ENCODE data around the gene MIB2.
A peak's percentile ranks its signal among the peaks of the same experiment; 100 is the strongest.
"Not testable (repeated sequence)": the region's sequence is repeated elsewhere in the genome, so short reads cannot be mapped to it uniquely, and the experiment has no call there.

Gene MIB2

GRCh38 chr1:1628754-1629429, 13.6 kb downstream of the MIB2 start:
- DNase-seq = no peak

- DNase-seq = no peak
These were observed 14.3 kb downstream of the MIB2 start for GRCh38 chr1:1629430-1630190.

DNA sequence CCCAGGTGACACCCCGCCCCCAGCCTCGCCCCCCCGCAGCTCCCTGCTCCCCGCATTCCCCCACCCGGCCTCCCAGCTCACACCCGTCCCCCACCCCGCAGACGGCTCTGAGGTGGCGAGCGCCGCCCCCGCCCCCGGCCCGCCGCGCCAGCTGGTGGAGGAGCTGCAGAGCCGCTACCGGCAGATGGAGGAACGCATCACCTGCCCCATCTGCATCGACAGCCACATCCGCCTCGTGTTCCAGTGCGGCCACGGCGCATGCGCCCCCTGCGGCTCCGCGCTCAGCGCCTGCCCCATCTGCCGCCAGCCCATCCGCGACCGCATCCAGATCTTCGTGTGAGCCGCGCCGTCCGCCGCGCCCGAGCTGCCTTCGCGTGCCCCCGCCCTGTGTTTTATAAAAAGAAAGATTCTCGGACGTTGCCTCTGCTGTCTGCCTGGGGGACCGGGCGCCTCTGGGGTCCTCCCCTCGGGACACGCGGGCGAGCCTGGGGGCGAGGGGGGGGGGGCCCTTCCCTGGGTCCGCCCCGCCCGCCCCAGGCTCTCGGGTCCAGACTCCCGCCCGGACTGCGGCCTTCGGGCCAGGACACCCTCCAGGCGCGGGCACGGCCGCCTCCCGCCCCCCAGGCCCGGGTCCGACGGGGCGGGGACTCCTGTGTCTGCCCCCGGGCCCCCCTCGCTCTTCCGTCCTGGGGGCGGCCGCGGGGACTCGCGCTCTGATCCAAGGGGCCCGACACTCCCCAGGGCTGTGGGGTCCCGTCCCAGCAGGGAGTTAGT, 15.1 kb downstream of the MIB2 start:
- no peak for DNase-seq

- no peak for DNase-seq
These were observed 15.9 kb downstream of the MIB2 start for GRCh38 chr1:1630965-1631781.

DNA sequence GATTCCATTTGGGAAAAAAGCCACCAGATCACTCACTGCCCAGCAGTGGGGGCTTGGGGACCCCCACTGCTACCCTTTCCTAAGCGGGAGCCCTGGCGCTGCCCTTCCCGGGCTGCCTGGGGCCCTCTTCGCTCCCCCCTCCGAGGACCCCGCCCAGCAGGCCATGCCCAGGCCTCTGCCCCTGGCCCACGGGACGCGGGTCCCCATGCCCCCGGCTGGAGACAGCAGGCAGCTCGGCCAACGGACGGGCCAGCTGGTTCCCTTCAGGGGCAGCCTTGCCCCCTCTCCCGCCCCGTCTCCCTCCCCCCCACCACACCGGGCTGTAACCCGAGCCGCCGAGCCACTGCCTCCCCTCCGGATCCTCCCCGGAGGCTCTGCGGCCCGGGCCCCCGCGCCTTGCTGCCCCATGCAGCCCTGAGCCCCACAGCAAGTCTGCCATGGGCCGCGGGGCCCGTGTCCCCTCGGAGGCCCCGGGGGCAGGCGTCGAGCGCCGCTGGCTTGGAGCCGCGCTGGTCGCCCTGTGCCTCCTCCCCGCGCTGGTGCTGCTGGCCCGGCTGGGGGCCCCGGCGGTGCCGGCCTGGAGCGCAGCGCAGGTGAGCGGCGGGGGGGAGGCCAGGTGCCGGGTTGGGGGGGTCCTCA, 16.6 kb downstream of the MIB2 start, which contains the start of gene MMP23B:
Gene MMP23B (plus strand): TSS at position 392 of the 639 bp plus-strand sequence. CDS start 46 bp downstream, at position 438.
- no peak for DNase-seq

- not testable (repeated sequence) for DNase-seq
These were observed 18.1 kb downstream of the MIB2 start for GRCh38 chr1:1633409-1633808.

GRCh38 chr1:1634613-1635012, 19.3 kb downstream of the MIB2 start:
- DNase-seq = not testable (repeated sequence)

- DNase-seq = not testable (repeated sequence)
These were observed 21.6 kb downstream of the MIB2 start for GRCh38 chr1:1636621-1637478.

DNA sequence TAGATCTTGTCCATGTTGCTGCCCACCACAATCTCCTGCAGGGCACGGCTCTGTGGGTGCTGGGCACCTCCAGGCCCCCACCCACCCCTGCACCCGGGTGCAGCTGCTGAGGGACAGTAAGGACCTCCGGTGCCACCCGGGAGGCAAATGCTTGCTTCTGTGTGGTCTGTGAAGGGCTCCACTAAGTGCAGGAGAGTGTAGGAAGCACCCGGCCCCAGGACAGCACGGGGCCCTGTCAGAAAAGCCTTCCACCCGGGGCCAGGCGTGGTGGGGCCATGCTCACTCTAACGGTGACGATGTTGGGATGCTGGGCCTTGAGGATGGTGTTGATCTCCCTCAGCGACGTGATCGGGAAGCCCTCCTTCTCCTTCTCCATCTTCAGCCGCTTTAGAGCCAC, 22.2 kb downstream of the MIB2 start:
- DNase-seq = not testable (repeated sequence)

- DNase-seq = not testable (repeated sequence)
These were observed 23.2 kb downstream of the MIB2 start for GRCh38 chr1:1638528-1638927.

GRCh38 chr1:1639368-1639767, 24.1 kb downstream of the MIB2 start:
- not testable (repeated sequence) for DNase-seq

GRCh38 chr1:1640081-1640480, 24.8 kb downstream of the MIB2 start:
- not testable (repeated sequence) for DNase-seq

GRCh38 chr1:1640711-1641461, 25.6 kb downstream of the MIB2 start:
- not testable (repeated sequence) for DNase-seq

- DNase-seq = not testable (repeated sequence)
These were observed 31.0 kb downstream of the MIB2 start for GRCh38 chr1:1646326-1646725.

- not testable (repeated sequence) for DNase-seq
These were observed 32.4 kb downstream of the MIB2 start for GRCh38 chr1:1647567-1648241.

- not testable (repeated sequence) for DNase-seq
These were observed 33.0 kb downstream of the MIB2 start for GRCh38 chr1:1648265-1648664.

DNA sequence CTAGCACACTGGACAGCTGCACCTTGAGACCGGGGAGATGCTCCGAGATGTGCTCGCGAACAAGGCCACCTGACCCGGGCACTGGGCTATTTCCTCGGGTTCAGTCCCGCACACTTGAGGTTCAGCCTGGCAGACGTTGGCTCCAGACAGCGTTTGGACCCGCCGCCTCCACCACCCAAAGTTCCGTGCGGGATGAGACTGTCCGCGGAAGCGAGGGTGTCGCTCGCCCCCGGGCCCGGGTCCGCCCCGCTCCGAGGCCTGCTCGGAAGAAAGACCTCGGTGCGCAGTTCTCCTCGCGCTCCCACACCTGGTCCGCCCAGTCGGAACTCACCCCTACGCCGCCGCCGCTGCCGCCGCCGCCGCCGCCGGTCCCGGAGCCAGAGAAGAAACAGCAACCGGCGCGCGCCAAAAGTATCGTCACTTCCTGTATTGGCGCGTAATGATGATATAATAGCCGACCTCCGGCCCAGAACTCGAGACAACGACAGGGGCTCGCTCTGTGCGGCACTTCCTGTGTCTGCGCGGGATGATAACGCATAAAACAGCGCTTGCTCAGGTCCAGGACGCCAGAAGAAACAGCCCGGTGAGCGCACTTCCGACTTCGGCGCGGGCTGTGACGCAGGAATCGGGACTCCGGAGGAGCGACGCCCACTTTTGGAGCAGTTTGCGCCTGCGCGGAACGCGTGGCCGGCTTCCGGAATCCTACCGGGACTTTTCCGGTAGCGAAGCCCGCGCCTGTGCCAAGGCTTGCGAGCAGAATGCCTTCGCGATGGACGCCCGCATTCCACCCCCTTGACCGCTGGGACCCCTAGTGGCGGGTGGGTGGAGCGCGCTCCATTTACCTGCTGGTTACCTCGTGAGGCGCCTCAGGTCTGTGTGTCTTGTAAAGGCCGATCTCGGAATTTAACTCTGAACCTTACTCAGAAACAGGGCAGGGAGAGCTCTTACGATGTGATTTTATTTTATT, 43.6 kb downstream of the MIB2 start, which contains the start of gene CDK11B:
Gene CDK11B (minus strand): TSS at position 422 of the 967 bp plus-strand sequence. CDS start 1,519 bp downstream, outside the sequence.
- peak; percentile 95 for DNase-seq

GRCh38 chr1:1662392-1662791, 47.1 kb downstream of the MIB2 start:
- DNase-seq = not testable (repeated sequence)

Measured in NCI-H446 treated with DMSO at 0.1 percent for 48 hours (cell line).